H9 (cell line): Measurements from ENCODE around the gene ZMAT3. TPM values are rescaled to one million over a fixed set of nuclear protein-coding genes. Genes with fewer than 3 reads are reported as not detected.

Source experiments
- DNase-seq: peaks from one replicate; pipeline ENCODE4 v3.0.0-alpha.2; 2017
- H2AFZ ChIP-seq: one replicate; pipeline ENCODE4 v1.6.1; 2013; ENCODE audit warnings: mild to moderate bottlenecking, low read length, control low read depth, moderate library complexity
- H2AK5ac ChIP-seq: 2 replicates; pipeline ENCODE4 v1.6.1; 2013; ENCODE audit warnings: low read length, control low read depth, mixed read lengths; ENCODE audit not compliant: insufficient read length
- H2BK120ac ChIP-seq: one replicate; pipeline ENCODE4 v1.6.1; 2013; ENCODE audit warnings: low read depth, mild to moderate bottlenecking, low read length, control low read depth, inconsistent platforms; ENCODE audit not compliant: poor library complexity, severe bottlenecking
- H2BK12ac ChIP-seq: 2 replicates; pipeline ENCODE4 v1.6.1; 2013; ENCODE audit warnings: low read length, control low read depth, mixed read lengths, low read depth; ENCODE audit not compliant: insufficient read length
- H2BK15ac ChIP-seq: 2 replicates; pipeline ENCODE4 v1.6.1; 2013; ENCODE audit warnings: low read depth, low read length, control low read depth
- H2BK20ac ChIP-seq: one replicate; pipeline ENCODE4 v1.6.1; 2013; ENCODE audit warnings: low read depth, mild to moderate bottlenecking, low read length, control low read depth, inconsistent platforms; ENCODE audit not compliant: poor library complexity, severe bottlenecking
- H2BK5ac ChIP-seq: 2 replicates; pipeline ENCODE4 v1.6.1; 2013; ENCODE audit warnings: low read length, control low read depth, mixed read lengths; ENCODE audit not compliant: insufficient read length
- H3K14ac ChIP-seq: 2 replicates; pipeline ENCODE4 v1.6.1; 2013; ENCODE audit warnings: low read length, control low read depth; ENCODE audit not compliant: insufficient read depth
- H3K18ac ChIP-seq: 2 replicates; pipeline ENCODE4 v1.6.1; 2013; ENCODE audit warnings: low read depth, mild to moderate bottlenecking, mixed read lengths, low read length, control low read depth; ENCODE audit not compliant: insufficient read length
- H3K23ac ChIP-seq: 2 replicates; pipeline ENCODE4 v1.6.1; 2013; ENCODE audit warnings: low read length, control low read depth, mixed read lengths, low read depth; ENCODE audit not compliant: insufficient read length
- H3K23me2 ChIP-seq: 2 replicates; pipeline ENCODE4 v1.6.1; 2013; ENCODE audit warnings: low read depth, mild to moderate bottlenecking, mixed read lengths, low read length, control low read depth; ENCODE audit not compliant: insufficient read length, poor library complexity, severe bottlenecking
- H3K27ac ChIP-seq: 2 replicates; pipeline ENCODE4 v1.5.1; 2013; ENCODE audit warnings: low read length, control low read depth, mixed read lengths, low read depth; ENCODE audit not compliant: insufficient read length
- H3K27me3 ChIP-seq: 2 replicates; pipeline ENCODE4 v1.6.1; 2013; ENCODE audit warnings: low read length, control low read depth, inconsistent platforms; ENCODE audit not compliant: insufficient read depth
- H3K4ac ChIP-seq: 2 replicates; pipeline ENCODE4 v1.6.1; 2013; ENCODE audit warnings: low read depth, mild to moderate bottlenecking, control low read depth, inconsistent platforms, low read length, moderate library complexity
- H3K4me1 ChIP-seq: 2 replicates; pipeline ENCODE4 v1.6.1; 2013; ENCODE audit warnings: low read length, control low read depth, inconsistent platforms; ENCODE audit not compliant: insufficient read depth
- H3K4me2 ChIP-seq: 2 replicates; pipeline ENCODE4 v1.6.1; 2013; ENCODE audit warnings: low read length, control low read depth, mixed read lengths; ENCODE audit not compliant: insufficient read length, insufficient read depth
- H3K56ac ChIP-seq: 2 replicates; pipeline ENCODE4 v1.6.1; 2013; ENCODE audit warnings: low read depth, mild to moderate bottlenecking, mixed read lengths, low read length, control low read depth; ENCODE audit not compliant: insufficient read length
- H3K79me1 ChIP-seq: 2 replicates; pipeline ENCODE4 v1.6.1; 2013; ENCODE audit warnings: low read depth, mild to moderate bottlenecking, moderate library complexity, low read length, control low read depth, inconsistent platforms; ENCODE audit not compliant: insufficient read depth, poor library complexity, severe bottlenecking
- H3K79me2 ChIP-seq: 2 replicates; pipeline ENCODE4 v1.6.1; 2013; ENCODE audit warnings: low read length, control low read depth, inconsistent platforms; ENCODE audit not compliant: insufficient read depth
- H3K9ac ChIP-seq: 2 replicates; pipeline ENCODE4 v1.6.1; 2013; ENCODE audit warnings: low read length, control low read depth, mixed read lengths; ENCODE audit not compliant: insufficient read length; ENCODE audit errors: extremely low read depth
- H3K9me3 ChIP-seq: one replicate; pipeline ENCODE4 v1.6.1; 2013; ENCODE audit warnings: low read depth, low read length, inconsistent platforms; ENCODE audit not compliant: control insufficient read depth
- H3T11ph ChIP-seq: one replicate; pipeline ENCODE4 v1.6.1; 2013; ENCODE audit warnings: mild to moderate bottlenecking, low read length, control low read depth, inconsistent platforms
- H4K20me1 ChIP-seq: one replicate; pipeline ENCODE4 v1.6.1; 2013; ENCODE audit not compliant: control insufficient read depth, insufficient read length, insufficient read depth
- H4K5ac ChIP-seq: 2 replicates; pipeline ENCODE4 v1.6.1; 2013; ENCODE audit warnings: low read depth, mild to moderate bottlenecking, mixed read lengths, low read length, control low read depth; ENCODE audit not compliant: insufficient read length
- H4K8ac ChIP-seq: replicated peaks from 2 replicates; pipeline ENCODE4 v1.6.1; 2013; ENCODE audit warnings: low read length, control low read depth, mixed read lengths, low read depth; ENCODE audit not compliant: insufficient read length
- H4K91ac ChIP-seq: 2 replicates; pipeline ENCODE4 v1.6.1; 2013; ENCODE audit warnings: low read depth, mild to moderate bottlenecking, moderate library complexity, mixed read lengths, low read length, control low read depth; ENCODE audit not compliant: insufficient read length
- H3K27ac Mint-ChIP-seq, 3 experiments: 2 replicates in 2 of 3; 3 replicates in 1 of 3; pipeline ENCODE4 v1.8.0; 2020 to 2021; ENCODE audit warnings: mixed read lengths in 3 of 3, mild to moderate bottlenecking in 1 of 3, moderate library complexity in 1 of 3
- H3K27me3 Mint-ChIP-seq: 2 replicates; pipeline ENCODE4 v1.8.0; 2021; ENCODE audit warnings: low read depth, mild to moderate bottlenecking, moderate library complexity, mixed read lengths
- H3K36me3 Mint-ChIP-seq, 3 experiments: 2 replicates in 2 of 3; 3 replicates in 1 of 3; pipeline ENCODE4 v1.8.0; 2020 to 2021; ENCODE audit warnings: low read depth in 3 of 3, mixed read lengths in 3 of 3; ENCODE audit not compliant: insufficient read depth in 1 of 3
- H3K4me1 Mint-ChIP-seq, 2 experiments: 2 replicates each; pipeline ENCODE4 v1.8.0; 2020; ENCODE audit warnings: mixed read lengths in 2 of 2
- H3K4me3 Mint-ChIP-seq, 2 experiments: 2 replicates in 1 of 2; 3 replicates in 1 of 2; pipeline ENCODE4 v1.8.0; 2020 to 2021; ENCODE audit warnings: mild to moderate bottlenecking in 2 of 2, mixed read lengths in 2 of 2, moderate library complexity in 1 of 2
- H3K9me3 Mint-ChIP-seq, 2 experiments: 2 replicates in 1 of 2; 3 replicates in 1 of 2; pipeline ENCODE4 v1.8.0; 2020; ENCODE audit warnings: mild to moderate bottlenecking in 2 of 2, mixed read lengths in 2 of 2, moderate library complexity in 1 of 2
- CTCF ChIP-seq: fragments of 200-600 bp; sonication (generic); conservative IDR thresholded peaks from 3 replicates; pipeline ENCODE4 v1.8.0; 2021; ENCODE audit warnings: antibody characterized with exemption, mild to moderate bottlenecking
- WGBS: extraction: QIAGEN DNeasy Blood & Tissue Kit; methylation state at CpG from one replicate; pipeline ENCODE4 v1.1.7; 2013; ENCODE audit warnings: missing lambda C conversion rate, low lambda C conversion rate, mixed read lengths; ENCODE audit not compliant: insufficient read length; ENCODE audit errors: extremely low coverage; 5-methylcytosine and 5-hydroxymethylcytosine counted together
- total RNA-seq: library from RNA; stranded (reverse); gene quantifications from 2 replicates; pipeline ENCODE4 v1.2.1, GENCODE V29; 2021

The ZMAT3 gene
- total RNA-seq, 1 experiment from 2014 or later, result 9.4 TPM

GRCh38 chr3:179088306-179088705, 16.7 kb upstream of the ZMAT3 start:
- Histone ChIP-seq H3K4me2 (no peak overlapping the region), H3K14ac (no peak overlapping the region), H3K27ac (no peak overlapping the region), H2BK5ac (no peak overlapping the region), H3K9me3 (no peaks in the 10 kb centered on the region), H2BK120ac (no peak overlapping the region), H4K91ac (no peak overlapping the region), H3K79me2 (no peaks in the 10 kb centered on the region), H3K27me3 (no peaks in the 10 kb centered on the region), H2BK15ac (no peak overlapping the region), H2BK20ac (no peak overlapping the region), H2AFZ (no peak overlapping the region), H4K8ac (no peak overlapping the region), H3K23ac (no peak overlapping the region), H3K79me1 (no peaks in the 10 kb centered on the region), H3T11ph (no peak overlapping the region), H2BK12ac (no peak overlapping the region), H2AK5ac (no peak overlapping the region), H3K56ac (no peak overlapping the region), H3K18ac (no peak overlapping the region), H4K5ac (no peak overlapping the region), H4K20me1 (no peaks in the 10 kb centered on the region), H3K4me1 (peaks cover 5% of the 10 kb centered on the region), H3K23me2 (no peaks in the 10 kb centered on the region), H3K9ac (no peak overlapping the region), H3K4ac (no peak overlapping the region)
- Mint-ChIP-seq H3K27ac (peak overlapping the region in 1 of 3 experiments; percentile 48; a peak in 1 of 7 replicates), H3K36me3 (no peaks in the 10 kb centered on the region), H3K4me3 (no peak overlapping the region), H3K27me3 (no peaks in the 10 kb centered on the region; the same call in 1 of the 2 replicates), H3K4me1 (peaks cover 15 to 16% of the 10 kb centered on the region in 2 experiments), H3K9me3 (no peaks in the 10 kb centered on the region)
- no peak for TF ChIP-seq CTCF
- no peak for DNase-seq
- no CpG with 5 or more reads among the region's 2 CpGs for WGBS
